ENCODE measurements around the gene CNTNAP2.

- TF ChIP-seq CTCF (conservative IDR thresholded peaks at IDR 0.05; ENCODE audit: low read depth, low read length) (no peak), MAFK (IDR thresholded peaks at IDR 0.05; ENCODE audit: low read depth, low read length) (no peak), POLR2A (IDR thresholded peaks at IDR 0.05; ENCODE audit: low read depth, low read length) (no peak), CEBPB (IDR thresholded peaks at IDR 0.05; ENCODE audit: low read depth, low read length) (no peak)
Measured at GRCh38 chr7:146177301-146177700, 60.7 kb downstream of the CNTNAP2 start.
